ENCODE measurements around the gene CST7. TPM values are rescaled to one million over a fixed set of nuclear protein-coding genes. Genes with fewer than 3 reads are reported as not detected.

Gene CST7
- total and polyA plus RNA-seq, 2 of the 13 experiments (the other 11 are each of a cell fraction or from before 2014, with no cell fraction given), result not detected

DNA sequence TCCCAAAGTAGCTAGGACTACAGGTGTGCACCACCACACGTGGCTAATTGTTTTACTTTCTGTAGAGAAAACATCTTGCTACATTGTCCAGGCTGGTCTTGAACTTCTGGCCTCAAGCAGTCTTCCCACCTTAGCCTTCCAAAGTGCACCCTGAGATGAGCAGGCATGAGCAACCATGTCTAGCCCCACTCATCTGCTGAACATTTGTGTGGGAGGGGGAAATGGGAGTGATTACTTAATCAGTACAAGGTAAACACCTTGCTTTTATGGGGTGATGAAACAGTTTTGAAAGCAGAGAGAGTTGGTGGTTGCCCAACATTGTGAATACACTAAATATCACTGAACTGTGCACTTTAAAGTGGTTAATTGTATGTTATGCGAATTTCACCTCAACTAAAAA is 38.2 kb downstream of the CST7 start (continued):
- TF ChIP-seq, protein P1, sequence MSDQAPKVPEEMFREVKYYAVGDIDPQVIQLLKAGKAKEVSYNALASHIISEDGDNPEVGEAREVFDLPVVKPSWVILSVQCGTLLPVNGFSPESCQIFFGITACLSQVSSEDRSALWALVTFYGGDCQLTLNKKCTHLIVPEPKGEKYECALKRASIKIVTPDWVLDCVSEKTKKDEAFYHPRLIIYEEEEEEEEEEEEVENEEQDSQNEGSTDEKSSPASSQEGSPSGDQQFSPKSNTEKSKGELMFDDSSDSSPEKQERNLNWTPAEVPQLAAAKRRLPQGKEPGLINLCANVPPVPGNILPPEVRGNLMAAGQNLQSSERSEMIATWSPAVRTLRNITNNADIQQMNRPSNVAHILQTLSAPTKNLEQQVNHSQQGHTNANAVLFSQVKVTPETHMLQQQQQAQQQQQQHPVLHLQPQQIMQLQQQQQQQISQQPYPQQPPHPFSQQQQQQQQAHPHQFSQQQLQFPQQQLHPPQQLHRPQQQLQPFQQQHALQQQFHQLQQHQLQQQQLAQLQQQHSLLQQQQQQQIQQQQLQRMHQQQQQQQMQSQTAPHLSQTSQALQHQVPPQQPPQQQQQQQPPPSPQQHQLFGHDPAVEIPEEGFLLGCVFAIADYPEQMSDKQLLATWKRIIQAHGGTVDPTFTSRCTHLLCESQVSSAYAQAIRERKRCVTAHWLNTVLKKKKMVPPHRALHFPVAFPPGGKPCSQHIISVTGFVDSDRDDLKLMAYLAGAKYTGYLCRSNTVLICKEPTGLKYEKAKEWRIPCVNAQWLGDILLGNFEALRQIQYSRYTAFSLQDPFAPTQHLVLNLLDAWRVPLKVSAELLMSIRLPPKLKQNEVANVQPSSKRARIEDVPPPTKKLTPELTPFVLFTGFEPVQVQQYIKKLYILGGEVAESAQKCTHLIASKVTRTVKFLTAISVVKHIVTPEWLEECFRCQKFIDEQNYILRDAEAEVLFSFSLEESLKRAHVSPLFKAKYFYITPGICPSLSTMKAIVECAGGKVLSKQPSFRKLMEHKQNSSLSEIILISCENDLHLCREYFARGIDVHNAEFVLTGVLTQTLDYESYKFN (CRISPR knock-in tag; conservative IDR thresholded peaks at IDR 0.05), result peak; percentile 62
- TF ChIP-seq, protein P2, sequence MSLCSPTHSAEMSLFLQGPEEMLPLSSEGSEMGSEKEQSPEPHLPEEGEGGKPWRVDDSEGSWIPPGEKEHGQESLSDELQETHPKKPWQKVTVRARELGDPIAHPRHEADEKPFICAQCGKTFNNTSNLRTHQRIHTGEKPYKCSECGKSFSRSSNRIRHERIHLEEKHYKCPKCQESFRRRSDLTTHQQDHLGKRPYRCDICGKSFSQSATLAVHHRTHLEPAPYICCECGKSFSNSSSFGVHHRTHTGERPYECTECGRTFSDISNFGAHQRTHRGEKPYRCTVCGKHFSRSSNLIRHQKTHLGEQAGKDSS (CRISPR knock-in tag; IDR thresholded peaks at IDR 0.05; ENCODE audit: borderline replicate concordance, low read depth), result 0 out of 2 replicates have a peak, but pooled peaks have one; percentile 35
- peak; percentile 85 to 86 for TF ChIP-seq EP300 (IDR thresholded peaks at IDR 0.05; ENCODE audit: low read depth in 2 of 2, low read length in 2 of 2)
- TF ChIP-seq EP300 (CRISPR knock-in tag; IDR thresholded peaks at IDR 0.05; ENCODE audit: borderline replicate concordance), result peak; percentile 70; the same call in 1 of the 2 replicates
- TF ChIP-seq MED8 (CRISPR knock-in tag; IDR thresholded peaks at IDR 0.05; ENCODE audit: insufficient replicate concordance), result peak; percentile 69
- 0 out of 2 replicates have a peak, but pooled peaks have one; percentile 45 for TF ChIP-seq JUND (CRISPR knock-in tag; IDR thresholded peaks at IDR 0.05)
- peak; percentile 86 for TF ChIP-seq GFI1 (CRISPR knock-in tag; IDR thresholded peaks at IDR 0.05; ENCODE audit: borderline replicate concordance)
- no peak for TF ChIP-seq PTBP1 (IDR thresholded peaks at IDR 0.05; ENCODE audit: low read depth, low read length, poor library complexity, severe bottlenecking)
- TF ChIP-seq SNAI1 (CRISPR knock-in tag; IDR thresholded peaks at IDR 0.05; ENCODE audit: borderline replicate concordance), result 0 out of 2 replicates have a peak, but pooled peaks have one; percentile 60
- no peak for TF ChIP-seq KLF12 (CRISPR knock-in tag; IDR thresholded peaks at IDR 0.05; ENCODE audit: borderline replicate concordance)
- TF ChIP-seq ZFP37 (CRISPR knock-in tag; IDR thresholded peaks at IDR 0.05; ENCODE audit: borderline replicate concordance), result 0 out of 2 replicates have a peak, but pooled peaks have one; percentile 43
- TF ChIP-seq, protein P3, sequence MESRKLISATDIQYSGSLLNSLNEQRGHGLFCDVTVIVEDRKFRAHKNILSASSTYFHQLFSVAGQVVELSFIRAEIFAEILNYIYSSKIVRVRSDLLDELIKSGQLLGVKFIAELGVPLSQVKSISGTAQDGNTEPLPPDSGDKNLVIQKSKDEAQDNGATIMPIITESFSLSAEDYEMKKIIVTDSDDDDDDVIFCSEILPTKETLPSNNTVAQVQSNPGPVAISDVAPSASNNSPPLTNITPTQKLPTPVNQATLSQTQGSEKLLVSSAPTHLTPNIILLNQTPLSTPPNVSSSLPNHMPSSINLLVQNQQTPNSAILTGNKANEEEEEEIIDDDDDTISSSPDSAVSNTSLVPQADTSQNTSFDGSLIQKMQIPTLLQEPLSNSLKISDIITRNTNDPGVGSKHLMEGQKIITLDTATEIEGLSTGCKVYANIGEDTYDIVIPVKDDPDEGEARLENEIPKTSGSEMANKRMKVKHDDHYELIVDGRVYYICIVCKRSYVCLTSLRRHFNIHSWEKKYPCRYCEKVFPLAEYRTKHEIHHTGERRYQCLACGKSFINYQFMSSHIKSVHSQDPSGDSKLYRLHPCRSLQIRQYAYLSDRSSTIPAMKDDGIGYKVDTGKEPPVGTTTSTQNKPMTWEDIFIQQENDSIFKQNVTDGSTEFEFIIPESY (CRISPR knock-in tag; IDR thresholded peaks at IDR 0.05), result peak; percentile 24; the same call in 1 of the 2 replicates
- TF ChIP-seq CBFB (CRISPR knock-in tag; IDR thresholded peaks at IDR 0.05), result peak; percentile 30; the same call in 1 of the 2 replicates
- TF ChIP-seq, protein P4, sequence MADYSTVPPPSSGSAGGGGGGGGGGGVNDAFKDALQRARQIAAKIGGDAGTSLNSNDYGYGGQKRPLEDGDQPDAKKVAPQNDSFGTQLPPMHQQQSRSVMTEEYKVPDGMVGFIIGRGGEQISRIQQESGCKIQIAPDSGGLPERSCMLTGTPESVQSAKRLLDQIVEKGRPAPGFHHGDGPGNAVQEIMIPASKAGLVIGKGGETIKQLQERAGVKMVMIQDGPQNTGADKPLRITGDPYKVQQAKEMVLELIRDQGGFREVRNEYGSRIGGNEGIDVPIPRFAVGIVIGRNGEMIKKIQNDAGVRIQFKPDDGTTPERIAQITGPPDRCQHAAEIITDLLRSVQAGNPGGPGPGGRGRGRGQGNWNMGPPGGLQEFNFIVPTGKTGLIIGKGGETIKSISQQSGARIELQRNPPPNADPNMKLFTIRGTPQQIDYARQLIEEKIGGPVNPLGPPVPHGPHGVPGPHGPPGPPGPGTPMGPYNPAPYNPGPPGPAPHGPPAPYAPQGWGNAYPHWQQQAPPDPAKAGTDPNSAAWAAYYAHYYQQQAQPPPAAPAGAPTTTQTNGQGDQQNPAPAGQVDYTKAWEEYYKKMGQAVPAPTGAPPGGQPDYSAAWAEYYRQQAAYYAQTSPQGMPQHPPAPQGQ (CRISPR knock-in tag; IDR thresholded peaks at IDR 0.05; ENCODE audit: borderline replicate concordance), result no peak

All from HepG2 (cell line).